Measurements from ENCODE around the gene DPP7.

- no peak for TF ChIP-seq CTCF (conservative IDR thresholded peaks at IDR 0.05; ENCODE audit: low read depth in 2 of 2)
- no peak for TF ChIP-seq POLR2AphosphoS5 (IDR thresholded peaks at IDR 0.05; ENCODE audit: low read depth)
- TF ChIP-seq EZH2 (IDR thresholded peaks at IDR 0.05; ENCODE audit: low read depth, unreplicated experiment): no peak
- no peak for TF ChIP-seq REST (IDR thresholded peaks at IDR 0.05; ENCODE audit: unreplicated experiment)
Observed at GRCh38 chr9:137123468-137123837, 8.9 kb upstream of the DPP7 start.
